Measurements from ENCODE around the gene PPP4R2.

DNA sequence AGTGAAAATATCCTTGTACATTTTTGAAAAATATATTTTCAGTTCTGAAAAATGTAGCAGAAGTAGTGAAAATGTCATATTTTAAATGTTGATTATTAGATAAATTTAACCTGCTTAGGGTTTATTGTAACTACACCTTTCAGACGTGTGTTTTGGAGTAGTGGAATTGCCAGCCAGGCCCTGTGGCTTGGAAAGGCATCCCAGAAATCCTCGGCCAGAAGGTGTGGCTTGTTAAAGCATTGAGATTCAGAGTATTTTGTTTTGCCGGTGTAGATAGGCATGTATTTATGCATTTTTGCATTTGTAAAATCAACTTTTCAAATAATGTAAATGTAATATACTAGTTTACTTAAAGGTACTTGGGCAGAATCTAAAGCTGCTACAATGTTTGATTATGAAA is 71.8 kb downstream of the PPP4R2 start:
- TF ChIP-seq, protein P1, sequence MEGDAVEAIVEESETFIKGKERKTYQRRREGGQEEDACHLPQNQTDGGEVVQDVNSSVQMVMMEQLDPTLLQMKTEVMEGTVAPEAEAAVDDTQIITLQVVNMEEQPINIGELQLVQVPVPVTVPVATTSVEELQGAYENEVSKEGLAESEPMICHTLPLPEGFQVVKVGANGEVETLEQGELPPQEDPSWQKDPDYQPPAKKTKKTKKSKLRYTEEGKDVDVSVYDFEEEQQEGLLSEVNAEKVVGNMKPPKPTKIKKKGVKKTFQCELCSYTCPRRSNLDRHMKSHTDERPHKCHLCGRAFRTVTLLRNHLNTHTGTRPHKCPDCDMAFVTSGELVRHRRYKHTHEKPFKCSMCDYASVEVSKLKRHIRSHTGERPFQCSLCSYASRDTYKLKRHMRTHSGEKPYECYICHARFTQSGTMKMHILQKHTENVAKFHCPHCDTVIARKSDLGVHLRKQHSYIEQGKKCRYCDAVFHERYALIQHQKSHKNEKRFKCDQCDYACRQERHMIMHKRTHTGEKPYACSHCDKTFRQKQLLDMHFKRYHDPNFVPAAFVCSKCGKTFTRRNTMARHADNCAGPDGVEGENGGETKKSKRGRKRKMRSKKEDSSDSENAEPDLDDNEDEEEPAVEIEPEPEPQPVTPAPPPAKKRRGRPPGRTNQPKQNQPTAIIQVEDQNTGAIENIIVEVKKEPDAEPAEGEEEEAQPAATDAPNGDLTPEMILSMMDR (IDR thresholded peaks at IDR 0.05) = no peak
- TF ChIP-seq POLR2A (IDR thresholded peaks at IDR 0.05) = no peak

Data from upper lobe of left lung (tissue), 4 donors.